RPMI7951 (cell line): Measurements from ENCODE around the gene MMP24OS. TPM values are rescaled to one million over a fixed set of nuclear protein-coding genes. Genes with fewer than 3 reads are reported as not detected.
A peak's percentile ranks its signal among the peaks of the same experiment; 100 is the strongest.

Experiments used
- DNase-seq: peaks from one replicate; pipeline ENCODE4 v3.0.0-alpha.2; 2012; ENCODE audit warnings: low read depth
- total RNA-seq: library from RNA; depleted of rRNA; stranded (reverse); fragments of >200 nt; shearing (Covaris generic); gene quantifications from 2 replicates; pipeline ENCODE4 v1.2.3, GENCODE V29; 2014; rRNA removed

The MMP24OS gene
- 12.8 and 19.1 TPM in 2 replicates for total RNA-seq

- peak; percentile 92 for DNase-seq
These were observed at the start of gene MMP24OS for GRCh38 chr20:35277531-35278395. TSS of gene MMP24OS (minus strand) at chr20:35278122. CDS start at chr20:35277929, 193 bp downstream.

GRCh38 chr20:35327074-35327976 lies 49.4 kb upstream of the MMP24OS start:
- peak; percentile 87 for DNase-seq

GRCh38 chr20:35326740-35327073 lies 48.8 kb upstream of the MMP24OS start:
- no peak for DNase-seq

- no peak for DNase-seq
These were observed 48.3 kb upstream of the MMP24OS start for GRCh38 chr20:35326021-35326739.

- no peak for DNase-seq
These were observed 47.5 kb upstream of the MMP24OS start for GRCh38 chr20:35325401-35325800.

GRCh38 chr20:35320396-35321126 lies 42.6 kb upstream of the MMP24OS start:
- DNase-seq = peak; percentile 96

GRCh38 chr20:35319871-35320197 lies 41.9 kb upstream of the MMP24OS start:
- peak; percentile 72 for DNase-seq

- DNase-seq = no peak
These were observed 41.4 kb upstream of the MMP24OS start for GRCh38 chr20:35319192-35319870.

GRCh38 chr20:35318502-35319157 lies 40.7 kb upstream of the MMP24OS start:
- DNase-seq = peak; percentile 82

- no peak for DNase-seq
These were observed 39.7 kb upstream of the MMP24OS start for GRCh38 chr20:35317416-35318210.

- DNase-seq = no peak
These were observed 38.2 kb upstream of the MMP24OS start for GRCh38 chr20:35316086-35316485.

- peak; percentile 52 for DNase-seq
These were observed 37.7 kb upstream of the MMP24OS start for GRCh38 chr20:35315632-35316020.

GRCh38 chr20:35314816-35315631 lies 37.1 kb upstream of the MMP24OS start:
- peak; percentile 50 for DNase-seq

- peak; percentile 99 for DNase-seq
These were observed 34.4 kb upstream of the MMP24OS start for GRCh38 chr20:35312318-35312717.

GRCh38 chr20:35311822-35312221 lies 33.9 kb upstream of the MMP24OS start:
- no peak for DNase-seq

- peak; percentile 72 for DNase-seq
These were observed 33.5 kb upstream of the MMP24OS start for GRCh38 chr20:35311409-35311808.

- DNase-seq = peak; percentile 95
These were observed 30.0 kb upstream of the MMP24OS start for GRCh38 chr20:35307666-35308653.
